ENCODE measurements around the gene IL6ST.

GRCh38 chr5:55911784-55912653 lies 82.7 kb downstream of the IL6ST start:
- TF ChIP-seq, protein P1, sequence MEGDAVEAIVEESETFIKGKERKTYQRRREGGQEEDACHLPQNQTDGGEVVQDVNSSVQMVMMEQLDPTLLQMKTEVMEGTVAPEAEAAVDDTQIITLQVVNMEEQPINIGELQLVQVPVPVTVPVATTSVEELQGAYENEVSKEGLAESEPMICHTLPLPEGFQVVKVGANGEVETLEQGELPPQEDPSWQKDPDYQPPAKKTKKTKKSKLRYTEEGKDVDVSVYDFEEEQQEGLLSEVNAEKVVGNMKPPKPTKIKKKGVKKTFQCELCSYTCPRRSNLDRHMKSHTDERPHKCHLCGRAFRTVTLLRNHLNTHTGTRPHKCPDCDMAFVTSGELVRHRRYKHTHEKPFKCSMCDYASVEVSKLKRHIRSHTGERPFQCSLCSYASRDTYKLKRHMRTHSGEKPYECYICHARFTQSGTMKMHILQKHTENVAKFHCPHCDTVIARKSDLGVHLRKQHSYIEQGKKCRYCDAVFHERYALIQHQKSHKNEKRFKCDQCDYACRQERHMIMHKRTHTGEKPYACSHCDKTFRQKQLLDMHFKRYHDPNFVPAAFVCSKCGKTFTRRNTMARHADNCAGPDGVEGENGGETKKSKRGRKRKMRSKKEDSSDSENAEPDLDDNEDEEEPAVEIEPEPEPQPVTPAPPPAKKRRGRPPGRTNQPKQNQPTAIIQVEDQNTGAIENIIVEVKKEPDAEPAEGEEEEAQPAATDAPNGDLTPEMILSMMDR (IDR thresholded peaks at IDR 0.05) = no peak
- TF ChIP-seq POLR2AphosphoS5 (IDR thresholded peaks at IDR 0.05; ENCODE audit: low read depth, low read length) (no peak), TCF7L2 (IDR thresholded peaks at IDR 0.05; ENCODE audit: low read depth, low read length) (no peak)

All from Panc1 (cell line).